Stimulated activated CD4-positive, alpha-beta T cell treated with anti-CD3 and anti-CD28 coated beads, Interleukin-1b, Interleukin-23, amount 100 ng/mL, for 1 hour (primary cell): ENCODE results near the gene PTPRK.
"Not testable (repeated sequence)": the region's sequence is repeated elsewhere in the genome, so short reads cannot be mapped to it uniquely, and the experiment has no call there.

Experiments used
- DNase-seq, 2 donors: peaks; one replicate each; pipeline ENCODE4 v3.0.0-alpha.2; 2020; ENCODE audit warnings: low read depth in 2 of 2

Gene PTPRK

DNA sequence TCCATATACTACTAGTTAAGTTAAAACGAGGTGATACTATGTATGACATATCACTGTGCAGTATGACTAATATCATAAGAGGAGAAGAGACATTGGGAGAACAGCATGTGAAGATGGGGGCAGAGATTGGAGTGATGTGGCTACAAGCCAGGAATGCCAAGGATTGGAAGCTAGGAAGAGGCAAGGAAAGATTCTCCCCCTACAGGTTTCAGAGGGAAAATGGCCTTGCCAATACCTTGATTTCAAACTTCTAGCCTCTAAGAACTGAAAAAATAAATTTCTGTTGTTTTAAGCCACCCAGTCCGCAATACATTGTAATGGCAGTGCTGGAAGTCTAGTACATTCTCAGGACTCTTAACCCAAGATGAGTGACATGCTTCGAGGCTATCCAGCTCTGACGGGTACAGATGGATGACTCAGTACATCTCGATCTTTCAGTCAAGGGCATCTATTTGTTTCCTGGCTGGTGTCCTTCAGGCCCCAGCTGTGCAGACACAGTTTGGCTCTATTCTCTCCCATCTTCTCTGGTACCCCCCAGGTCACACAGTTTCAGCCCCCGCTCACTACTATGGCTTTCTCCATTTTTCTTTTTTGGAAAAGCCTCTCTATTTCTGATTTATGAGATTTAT lies 564.0 kb downstream of the PTPRK start:
- no peak for DNase-seq

GRCh38 chr6:127954082-127954481 lies 566.3 kb downstream of the PTPRK start:
- no peak for DNase-seq

GRCh38 chr6:127952831-127953230 lies 567.6 kb downstream of the PTPRK start:
- DNase-seq, result no peak

- no peak for DNase-seq
Measured at GRCh38 chr6:127952176-127952575, 568.2 kb downstream of the PTPRK start.

DNA sequence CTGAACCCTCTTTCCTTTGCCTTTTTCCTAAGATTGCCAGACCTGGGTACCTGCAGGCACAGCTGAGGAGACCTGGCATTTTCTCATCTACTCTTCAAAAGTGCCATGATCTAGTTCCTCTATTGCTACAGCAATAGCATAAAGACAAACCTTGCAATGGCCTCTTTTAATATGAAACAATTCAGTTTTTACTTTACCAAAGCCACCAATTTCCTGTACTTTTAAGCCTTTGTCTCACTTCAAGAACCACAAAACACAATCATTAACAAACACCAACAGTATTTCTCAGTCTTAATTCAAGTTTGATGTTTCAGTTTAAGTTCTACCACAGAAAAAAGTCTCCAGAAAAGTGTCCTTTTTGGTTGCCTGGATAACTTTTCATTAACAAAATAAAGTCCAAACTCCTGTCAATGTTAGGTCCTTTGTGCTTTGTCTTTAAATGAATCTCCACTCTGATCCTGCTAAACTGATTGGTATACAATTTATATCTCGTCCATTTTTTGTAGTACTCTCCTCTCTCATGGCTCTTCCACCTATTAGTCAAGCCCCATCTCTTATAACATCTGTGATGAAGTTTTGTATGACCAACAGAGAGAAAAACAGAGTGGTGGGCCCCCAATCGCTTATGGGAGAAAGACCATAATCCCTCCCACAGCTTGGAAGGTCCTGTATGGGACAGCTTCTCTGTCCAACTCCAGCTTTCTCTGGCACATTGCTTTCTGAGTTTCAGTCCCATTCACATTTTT lies 569.1 kb downstream of the PTPRK start:
- DNase-seq, result no peak

- no peak for DNase-seq
Measured at GRCh38 chr6:127950566-127951145, 569.7 kb downstream of the PTPRK start.

DNA sequence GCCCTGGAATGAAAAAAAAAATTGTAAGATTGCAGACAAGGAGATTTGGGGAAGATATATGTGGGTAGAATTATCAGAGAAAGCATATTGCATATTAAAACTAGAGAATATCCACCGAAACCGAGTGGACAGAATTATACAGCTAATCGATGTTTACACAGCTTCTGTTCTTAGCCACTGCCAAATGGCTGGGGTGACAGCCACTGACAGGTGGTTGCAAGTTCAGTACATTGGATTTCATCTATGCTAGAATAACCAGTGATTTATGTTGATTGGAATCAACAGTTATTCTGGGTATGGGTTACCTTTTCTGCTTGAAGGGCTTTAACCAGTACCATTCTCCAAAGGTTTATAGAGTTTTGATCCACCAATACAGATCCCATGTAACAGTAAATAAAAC lies 571.1 kb downstream of the PTPRK start:
- DNase-seq, result no peak

- DNase-seq, result no peak
Measured at GRCh38 chr6:127946388-127946787, 574.0 kb downstream of the PTPRK start.

DNA sequence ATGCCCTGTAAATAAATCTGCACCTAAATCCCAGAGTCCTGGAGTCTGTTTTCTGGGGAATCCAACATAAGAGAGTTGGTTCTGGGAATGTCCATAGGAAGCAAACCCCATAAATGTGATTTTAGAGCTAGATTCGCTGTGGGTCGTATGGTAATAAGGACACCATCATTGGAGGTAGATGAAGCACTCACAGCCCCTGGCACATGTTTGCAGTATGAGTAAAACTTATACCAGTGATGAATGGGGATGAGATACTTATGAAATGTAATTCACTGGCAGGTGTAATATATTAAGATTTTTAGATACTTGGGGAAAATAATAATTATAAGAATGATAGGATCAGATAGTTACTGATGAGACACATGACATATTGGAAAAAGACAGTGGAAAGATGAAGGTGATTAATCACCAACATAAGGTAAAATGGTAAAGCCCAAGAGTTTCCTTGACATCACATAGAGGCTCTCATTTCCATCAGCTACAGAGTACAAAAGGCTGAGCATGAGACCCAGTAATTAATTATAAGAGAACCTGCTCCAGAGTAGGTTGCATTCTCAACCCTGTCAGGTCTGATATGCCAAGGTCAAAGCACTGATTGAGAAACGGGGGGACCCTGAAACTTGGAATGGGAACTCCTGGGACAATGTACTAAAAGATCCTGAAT lies 574.8 kb downstream of the PTPRK start:
- DNase-seq, result no peak

- no peak for DNase-seq
Measured at GRCh38 chr6:127941228-127941627, 579.2 kb downstream of the PTPRK start.

DNA sequence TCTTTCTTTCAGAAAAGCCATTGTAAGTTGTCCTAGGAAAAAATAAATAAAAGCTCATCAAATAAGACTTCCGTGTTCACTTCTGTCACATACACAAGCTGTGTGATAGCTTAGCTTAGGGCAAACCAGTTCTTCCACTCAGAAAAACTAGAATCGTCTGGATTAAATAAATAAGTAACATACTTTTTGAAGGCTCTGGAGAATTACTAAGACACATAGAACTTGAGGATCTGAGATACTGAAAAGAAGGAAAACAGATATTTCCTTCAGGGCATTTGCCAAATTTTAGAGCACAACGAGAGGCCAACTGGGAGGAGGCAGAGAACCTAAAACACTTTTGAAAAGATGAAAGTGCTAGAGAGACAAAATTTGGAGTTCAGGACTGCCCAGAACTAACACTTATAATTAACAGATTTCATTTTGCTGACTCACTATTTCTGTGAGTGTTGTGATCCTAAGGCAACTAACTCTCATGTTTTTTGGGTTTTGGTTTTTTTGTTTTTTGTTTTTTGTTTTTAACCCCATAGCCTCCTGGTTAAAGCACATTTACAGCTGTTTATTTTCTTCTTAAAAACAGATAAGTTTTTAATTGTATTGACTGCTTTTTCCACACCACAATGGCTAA lies 580.8 kb downstream of the PTPRK start:
- no peak for DNase-seq

- no peak for DNase-seq
Measured at GRCh38 chr6:127938701-127939100, 581.7 kb downstream of the PTPRK start.

DNA sequence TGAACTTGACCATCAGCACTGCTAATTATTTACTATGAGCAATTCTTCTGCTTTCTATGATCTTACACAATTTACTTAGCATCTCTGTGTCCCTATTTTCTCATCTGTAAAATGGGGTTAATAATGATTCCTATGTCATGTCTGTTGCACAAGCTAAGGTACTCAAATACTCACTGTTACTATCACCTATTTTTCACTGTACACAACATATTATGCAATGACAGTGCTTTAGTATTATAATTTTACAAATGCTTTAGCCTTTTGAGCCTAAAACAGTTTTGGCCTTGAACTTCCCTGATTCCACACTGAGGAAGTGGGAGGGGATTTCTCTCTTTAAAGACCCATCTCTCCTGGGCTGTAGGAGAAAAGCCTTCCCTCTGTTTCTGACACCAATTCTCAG lies 582.7 kb downstream of the PTPRK start:
- no peak for DNase-seq

- no peak for DNase-seq
Measured at GRCh38 chr6:127937102-127937501, 583.3 kb downstream of the PTPRK start.

DNA sequence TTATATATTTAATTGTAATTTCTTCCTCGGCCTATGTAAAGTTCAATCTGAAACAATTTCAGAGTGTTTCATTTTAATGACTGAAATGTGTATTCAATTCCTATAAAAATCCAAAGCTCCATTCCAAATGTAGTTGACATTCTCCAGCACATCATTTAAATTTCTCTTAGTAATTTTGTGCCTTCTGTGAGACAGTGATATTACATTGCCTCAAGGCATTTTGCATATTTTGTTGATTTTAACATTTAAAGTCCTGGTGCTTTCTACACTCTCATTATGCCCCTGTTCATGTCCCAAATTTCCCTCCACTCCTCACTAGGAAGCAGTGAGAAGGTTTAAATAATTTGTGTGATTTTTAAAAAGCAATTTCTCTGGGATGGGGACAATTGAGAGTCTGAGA lies 585.4 kb downstream of the PTPRK start:
- no peak for DNase-seq

DNA sequence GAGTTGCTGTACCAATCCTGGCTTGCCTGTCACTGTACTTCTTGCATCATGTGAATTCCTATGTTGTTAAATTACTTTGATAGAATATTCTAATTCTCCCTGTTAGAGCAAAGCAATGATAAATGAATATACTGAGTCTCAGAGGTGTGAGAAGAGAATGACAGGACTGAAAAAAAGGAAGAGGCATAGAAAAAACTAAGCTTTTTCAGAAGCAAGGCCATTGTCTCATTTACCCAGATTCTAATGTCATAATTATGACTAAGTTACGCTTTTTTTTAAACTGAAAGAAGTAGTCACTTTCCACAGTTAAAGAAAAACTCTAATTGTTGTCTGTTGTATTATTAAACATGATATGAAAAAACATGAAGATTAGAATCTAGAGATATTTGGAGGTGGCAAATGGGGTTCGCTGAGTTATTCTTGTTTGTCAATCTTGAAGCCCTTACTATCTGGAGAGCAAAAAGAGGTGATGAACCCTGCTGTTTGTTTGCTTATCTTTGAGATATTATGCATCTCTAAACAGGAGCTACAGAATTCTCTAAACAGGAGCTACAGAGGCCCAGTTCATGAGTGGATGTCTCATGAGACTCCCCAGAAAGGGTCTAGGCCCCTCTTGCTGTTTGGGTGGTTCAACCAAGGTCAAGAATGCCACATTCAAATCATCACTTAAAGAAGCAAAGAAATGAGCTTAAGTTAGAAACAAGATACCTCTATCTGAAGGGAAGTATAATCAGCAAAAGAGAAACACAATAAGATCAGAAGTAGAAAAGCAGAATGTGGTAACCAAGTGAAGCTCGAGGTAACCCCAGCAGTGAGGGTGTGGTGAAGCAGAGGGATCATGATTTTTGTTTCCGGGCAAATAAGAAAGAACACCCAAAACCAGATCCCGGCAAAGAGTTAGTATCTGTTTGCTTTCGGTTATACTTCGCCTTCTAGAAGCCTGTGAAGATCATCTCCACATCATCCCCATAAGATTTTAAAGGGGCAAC lies 586.3 kb downstream of the PTPRK start:
- DNase-seq, result no peak

- DNase-seq, result no peak
Measured at GRCh38 chr6:127933137-127933536, 587.3 kb downstream of the PTPRK start.

DNA sequence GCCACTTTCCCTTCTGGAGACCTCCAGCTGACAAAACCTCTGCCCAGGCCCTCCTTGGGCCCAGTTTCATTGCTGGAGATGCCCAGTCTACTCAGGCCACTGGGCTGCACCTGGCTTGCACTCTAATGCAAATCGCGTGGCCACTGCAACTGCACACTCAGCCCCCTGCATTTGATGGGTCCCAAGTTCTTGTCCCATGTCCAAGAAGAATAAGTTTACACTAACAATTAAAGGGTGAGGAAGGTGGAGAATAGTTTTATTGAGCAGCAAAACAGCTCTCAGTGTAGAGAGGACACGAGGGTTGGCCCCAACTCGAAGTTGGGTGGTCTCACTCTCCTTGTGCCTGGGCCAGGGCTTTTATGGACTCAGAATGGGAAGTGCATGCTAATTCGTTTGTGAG lies 587.7 kb downstream of the PTPRK start:
- no peak for DNase-seq

DNA sequence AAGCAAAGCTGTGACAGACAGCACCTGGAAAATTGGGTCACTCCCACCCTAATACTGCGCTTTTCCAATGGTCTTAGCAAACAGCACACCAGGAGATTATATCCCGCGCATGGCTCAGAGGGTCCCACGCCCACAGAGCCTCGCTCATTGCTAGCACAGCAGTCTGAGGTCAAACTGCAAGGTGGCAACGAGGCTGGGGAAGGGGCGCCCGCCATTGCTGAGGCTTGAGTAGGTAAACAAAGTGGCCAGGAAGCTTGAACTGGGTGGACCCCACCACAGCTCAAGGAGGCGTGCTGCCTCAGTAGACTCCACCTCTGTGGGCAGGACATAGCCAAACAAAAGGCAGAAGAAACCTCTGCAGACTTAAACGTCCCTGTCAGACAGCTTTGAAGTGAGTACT lies 594.0 kb downstream of the PTPRK start:
- DNase-seq, result not testable (repeated sequence)

DNA sequence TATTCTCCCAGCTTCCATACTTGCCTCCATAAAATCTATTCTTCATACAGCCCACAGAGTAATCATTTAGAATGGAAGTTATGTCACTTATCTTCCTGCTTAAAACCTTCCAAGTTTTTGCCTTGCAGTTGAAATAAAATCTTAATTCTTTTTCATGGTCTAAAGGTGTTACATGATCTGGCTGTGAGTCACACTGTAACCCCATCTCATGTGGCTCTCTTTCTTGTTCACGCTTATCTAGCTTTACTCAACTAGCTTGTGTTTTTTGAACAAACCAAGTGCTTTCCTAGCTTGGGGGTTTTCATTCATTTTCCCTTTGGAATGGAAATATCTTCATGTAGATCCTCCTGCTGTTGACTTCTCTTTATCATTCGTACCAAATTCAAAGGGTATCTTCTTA lies 596.0 kb downstream of the PTPRK start:
- no peak for DNase-seq

DNA sequence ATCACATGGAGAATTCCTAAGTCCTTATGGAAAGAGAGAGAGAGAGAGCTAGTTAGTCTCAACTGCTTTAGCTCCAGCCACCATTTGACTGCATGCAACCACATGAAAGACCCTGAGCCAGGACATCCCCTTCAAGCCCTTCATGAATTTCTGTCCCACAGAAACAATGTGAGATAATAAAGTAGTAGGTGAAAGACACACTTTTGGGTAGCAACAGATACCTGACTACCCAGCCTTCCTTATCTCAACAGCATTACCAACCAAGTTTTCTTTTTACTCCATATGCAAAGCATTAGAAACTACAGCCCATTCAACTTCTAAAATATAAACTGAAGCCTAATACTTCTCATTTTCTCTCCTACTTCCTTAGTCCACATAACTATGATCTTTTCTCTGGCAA lies 596.4 kb downstream of the PTPRK start:
- DNase-seq, result no peak
